Measurements from ENCODE around the gene MYH7.
"Not testable (repeated sequence)": the region's sequence is repeated elsewhere in the genome, so short reads cannot be mapped to it uniquely, and the experiment has no call there.

The MYH7 gene

DNA sequence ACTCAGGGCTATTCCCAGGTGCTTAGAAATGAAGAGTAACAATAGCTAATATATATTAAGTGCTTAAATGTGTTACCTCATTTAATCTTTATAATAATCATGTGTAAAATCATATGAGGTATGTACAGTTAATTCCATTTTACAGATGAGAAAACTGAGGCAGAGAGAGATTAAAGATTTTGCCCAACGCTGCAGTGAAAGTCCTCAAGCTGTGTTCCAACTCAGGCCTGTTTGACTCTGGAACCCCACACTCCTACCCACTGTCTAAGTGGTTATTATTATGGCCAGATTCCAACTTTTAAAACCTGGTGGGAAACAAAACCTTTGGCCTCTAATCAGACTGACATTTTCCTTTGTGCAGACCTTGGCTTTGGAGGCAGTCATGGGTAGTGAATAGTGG, 48.5 kb downstream of the MYH7 start:
- no peak for FAIRE-seq
- no peak for DNase-seq (ENCODE audit: insufficient read length, low spot score)
- no peak for TF ChIP-seq POLR2A (IDR thresholded peaks at IDR 0.05; ENCODE audit: low read depth, low read length)

DNA sequence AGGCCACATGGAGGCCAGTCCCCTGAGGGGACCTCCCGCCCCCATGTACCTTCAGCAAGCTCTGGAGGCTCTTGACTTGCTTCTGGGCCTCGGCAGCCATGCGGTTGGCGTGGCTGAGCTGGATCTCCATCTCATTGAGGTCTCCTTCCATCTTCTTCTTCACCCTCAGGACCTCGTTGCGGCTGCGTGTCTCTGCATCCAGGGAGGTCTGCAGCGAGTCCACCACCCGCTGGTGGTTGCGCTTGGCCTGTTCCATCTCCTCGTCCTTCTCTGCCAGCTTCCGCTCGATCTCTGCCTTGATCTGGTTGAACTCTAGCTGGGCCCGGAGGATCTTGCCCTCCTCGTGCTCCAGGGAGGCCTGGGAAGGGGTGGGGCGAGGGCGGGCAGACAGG, 49.2 kb downstream of the MYH7 start:
- FAIRE-seq; DNase-seq (ENCODE audit: insufficient read length, low spot score): not testable (repeated sequence)

DNA sequence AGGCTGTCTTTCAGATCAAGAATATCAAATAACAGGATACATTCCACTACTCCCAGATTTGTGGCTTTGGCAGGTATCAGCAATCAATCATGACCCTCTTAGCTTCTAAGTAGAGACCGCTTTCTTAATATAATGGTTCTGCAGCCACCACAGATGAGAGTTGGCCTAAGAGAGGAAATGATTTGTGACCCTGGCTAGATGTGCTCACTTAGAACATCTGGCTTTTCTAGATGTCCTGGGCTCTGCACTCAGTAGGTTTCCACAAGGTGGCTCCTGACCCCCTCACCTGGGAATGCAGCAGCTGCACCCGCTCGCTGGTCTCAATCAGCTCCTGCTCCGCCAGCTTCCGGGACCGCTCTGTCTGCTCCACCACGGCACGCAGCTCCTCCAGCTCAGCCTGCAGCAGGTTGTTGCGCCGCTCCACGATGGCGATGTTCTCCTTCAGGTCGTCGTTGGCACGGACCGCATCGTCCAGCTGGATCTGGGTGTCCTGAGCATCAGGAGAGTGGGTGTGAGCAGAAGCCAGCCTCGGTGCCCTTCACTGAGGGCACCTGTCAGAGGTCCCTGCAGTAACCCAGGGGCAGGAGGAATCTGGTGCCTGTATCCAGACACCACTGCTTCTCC, 49.7 kb downstream of the MYH7 start:
- DNase-seq (ENCODE audit: insufficient read length, low spot score) (no peak), FAIRE-seq (no peak)
- TF ChIP-seq POLR2A (IDR thresholded peaks at IDR 0.05; ENCODE audit: low read depth, low read length), result no peak

DNA sequence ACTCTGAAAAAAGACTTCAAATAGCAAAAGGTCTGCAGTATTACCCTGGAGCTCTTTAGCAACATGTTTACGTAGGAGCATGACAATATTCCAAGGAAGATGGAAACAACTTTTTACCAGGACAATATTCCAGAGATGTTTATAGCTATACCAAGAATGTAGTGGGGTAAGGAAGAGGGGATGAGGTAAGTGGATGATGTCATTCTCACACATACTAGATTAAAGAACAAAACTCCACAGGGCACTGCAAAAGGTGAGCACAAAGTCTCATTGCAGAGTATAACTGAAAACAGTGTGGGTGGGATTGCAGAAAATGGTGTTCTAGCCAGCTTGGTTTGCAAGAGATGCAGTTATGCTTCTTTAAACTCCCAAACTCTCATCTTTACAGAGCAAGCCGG, 50.2 kb downstream of the MYH7 start:
- DNase-seq (ENCODE audit: insufficient read length, low spot score) (no peak), FAIRE-seq (no peak)

DNA sequence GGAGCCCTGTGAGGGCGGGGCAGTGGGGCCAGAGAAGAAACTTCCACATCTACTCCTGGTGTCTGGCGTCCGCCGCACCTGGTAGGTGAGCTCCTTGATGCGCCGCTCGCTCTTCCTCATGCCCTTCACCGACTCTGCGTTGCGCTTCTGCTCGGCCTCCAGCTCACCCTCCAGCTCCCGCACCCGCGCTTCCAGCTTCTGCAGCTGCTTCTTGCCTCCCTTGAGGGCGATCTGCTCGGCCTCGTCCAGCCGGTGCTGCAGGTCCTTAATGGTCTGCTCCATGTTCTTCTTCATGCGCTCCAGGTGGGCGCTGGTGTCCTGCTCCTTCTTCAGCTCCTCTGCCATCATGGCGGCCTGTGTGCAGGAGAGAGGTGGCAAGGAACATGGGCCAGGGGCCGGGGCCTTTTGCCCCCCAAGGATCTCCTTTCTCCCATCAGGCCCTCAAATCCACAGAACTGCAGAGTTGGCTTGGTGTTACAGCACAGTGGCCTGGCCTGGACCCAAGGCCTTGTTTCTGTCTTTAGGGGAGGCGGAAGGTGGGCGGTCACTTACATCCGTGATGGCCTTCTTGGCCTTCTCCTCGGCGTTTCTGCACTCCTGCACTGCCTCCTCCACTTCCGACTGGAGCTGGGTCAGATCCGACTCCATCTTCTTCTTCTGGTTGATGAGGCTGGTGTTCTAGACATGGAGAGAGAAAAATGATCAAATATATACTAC, 50.9 kb downstream of the MYH7 start:
- TF ChIP-seq POLR2A (IDR thresholded peaks at IDR 0.05; ENCODE audit: low read depth, low read length), result no peak
- FAIRE-seq, result no peak
- DNase-seq (ENCODE audit: insufficient read length, low spot score), result no peak

More for the DNA sequence above, 50.2 kb downstream of the MYH7 start:
- TF ChIP-seq POLR2A (IDR thresholded peaks at IDR 0.05; ENCODE audit: low read depth, low read length), result no peak

DNA sequence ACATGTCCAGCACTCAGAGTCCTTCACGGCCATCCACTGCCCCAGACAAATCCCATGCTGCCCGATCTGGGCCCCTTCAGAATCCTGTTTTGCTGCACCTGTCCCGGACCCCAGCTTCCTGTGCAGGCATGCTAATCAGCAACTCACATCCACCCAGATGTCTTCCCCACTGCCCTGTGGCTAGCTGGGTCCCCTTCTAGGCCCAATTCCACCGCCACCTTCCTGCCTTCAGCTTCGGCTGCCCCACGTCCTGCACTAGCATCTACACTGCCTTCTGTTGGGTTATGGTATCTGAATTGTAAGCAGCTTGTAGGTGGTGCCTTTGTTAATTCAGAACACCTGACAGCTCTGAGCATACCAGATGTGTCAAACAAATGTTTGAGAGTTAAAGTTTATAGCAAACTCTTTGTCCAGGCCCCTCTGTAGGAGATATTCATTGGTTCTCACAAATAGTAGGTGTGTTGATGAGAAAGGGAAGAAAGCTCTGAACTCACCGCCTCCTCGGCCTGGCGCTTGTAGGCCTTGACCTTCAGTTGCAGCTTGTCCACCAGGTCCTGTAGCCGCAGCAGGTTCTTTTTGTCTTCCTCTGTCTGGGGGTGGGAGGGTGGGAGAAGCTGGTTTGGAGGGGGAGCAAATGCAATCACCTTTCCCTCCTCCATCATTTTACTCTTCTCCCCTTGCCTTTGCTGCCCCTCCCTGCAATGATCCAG, 52.6 kb downstream of the MYH7 start:
- FAIRE-seq, result no peak
- TF ChIP-seq POLR2A (IDR thresholded peaks at IDR 0.05; ENCODE audit: low read depth, low read length), result no peak

DNA sequence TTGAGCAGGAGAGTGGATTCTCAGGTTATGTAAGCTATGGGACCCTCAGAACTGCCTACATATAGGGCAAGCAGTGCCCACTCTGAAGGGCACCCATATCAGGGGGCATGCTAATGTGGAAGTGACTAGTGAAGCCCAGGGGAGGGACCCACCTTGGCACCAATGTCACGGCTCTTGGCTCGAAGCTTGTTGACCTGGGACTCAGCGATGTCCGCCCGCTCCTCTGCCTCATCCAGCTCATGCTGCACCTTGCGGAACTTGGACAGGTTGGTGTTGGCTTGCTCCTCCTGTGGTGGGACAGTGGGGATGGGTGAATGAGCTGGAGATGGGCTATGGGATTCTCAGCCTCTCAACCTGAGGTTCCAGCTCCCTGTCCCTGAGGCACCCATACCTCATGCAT, 53.2 kb downstream of the MYH7 start:
- DNase-seq (ENCODE audit: insufficient read length, low spot score), result no peak
- TF ChIP-seq POLR2A (IDR thresholded peaks at IDR 0.05; ENCODE audit: low read depth, low read length), result no peak
- no peak for FAIRE-seq

More for the DNA sequence above, 52.6 kb downstream of the MYH7 start:
- no peak for DNase-seq (ENCODE audit: insufficient read length, low spot score)

DNA sequence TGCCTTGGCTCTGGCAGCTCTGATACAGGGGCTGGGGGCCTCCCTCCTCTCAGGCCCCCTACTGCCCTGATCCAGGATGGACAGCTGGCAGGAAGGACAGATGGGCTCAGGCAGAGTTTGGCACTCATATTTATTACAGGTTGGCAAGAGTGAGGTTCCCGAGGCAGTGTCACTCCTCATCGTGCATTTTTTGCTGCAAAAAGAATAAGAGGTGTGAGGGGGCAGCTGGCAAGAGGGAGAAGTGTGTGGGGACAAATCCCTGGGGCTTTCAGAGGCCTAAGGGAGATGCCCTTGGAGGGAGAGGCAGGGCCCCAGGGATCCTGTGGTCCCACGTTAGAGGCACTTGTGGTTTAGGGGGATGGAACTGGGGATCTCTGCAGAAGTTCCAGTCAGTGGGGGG, 53.6 kb downstream of the MYH7 start:
- DNase-seq (ENCODE audit: insufficient read length, low spot score) (no peak), FAIRE-seq (no peak)
- TF ChIP-seq POLR2A (IDR thresholded peaks at IDR 0.05; ENCODE audit: low read depth, low read length), result no peak

DNA sequence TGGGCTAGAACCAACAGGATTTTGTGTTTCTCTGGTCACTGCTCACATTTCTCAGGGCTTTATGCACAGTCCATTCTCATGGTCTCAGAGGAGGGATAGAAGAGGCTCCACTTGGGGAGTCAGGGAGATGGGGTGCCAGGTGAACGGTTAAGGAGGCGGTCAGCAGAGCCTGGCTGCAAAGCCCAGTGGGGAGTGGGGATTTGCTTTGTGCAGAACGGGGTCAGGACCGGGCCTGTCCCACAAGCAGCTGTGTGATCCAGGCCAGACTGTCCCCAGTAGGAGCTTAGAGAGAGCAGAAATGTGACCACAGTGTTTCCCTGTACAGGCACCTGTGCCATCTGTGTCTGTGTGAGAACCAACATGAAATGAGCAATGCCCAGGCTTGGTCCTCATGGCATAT, 54.5 kb downstream of the MYH7 start:
- FAIRE-seq (no peak), DNase-seq (ENCODE audit: insufficient read length, low spot score) (no peak)
- TF ChIP-seq POLR2A (IDR thresholded peaks at IDR 0.05; ENCODE audit: low read depth, low read length), result no peak

DNA sequence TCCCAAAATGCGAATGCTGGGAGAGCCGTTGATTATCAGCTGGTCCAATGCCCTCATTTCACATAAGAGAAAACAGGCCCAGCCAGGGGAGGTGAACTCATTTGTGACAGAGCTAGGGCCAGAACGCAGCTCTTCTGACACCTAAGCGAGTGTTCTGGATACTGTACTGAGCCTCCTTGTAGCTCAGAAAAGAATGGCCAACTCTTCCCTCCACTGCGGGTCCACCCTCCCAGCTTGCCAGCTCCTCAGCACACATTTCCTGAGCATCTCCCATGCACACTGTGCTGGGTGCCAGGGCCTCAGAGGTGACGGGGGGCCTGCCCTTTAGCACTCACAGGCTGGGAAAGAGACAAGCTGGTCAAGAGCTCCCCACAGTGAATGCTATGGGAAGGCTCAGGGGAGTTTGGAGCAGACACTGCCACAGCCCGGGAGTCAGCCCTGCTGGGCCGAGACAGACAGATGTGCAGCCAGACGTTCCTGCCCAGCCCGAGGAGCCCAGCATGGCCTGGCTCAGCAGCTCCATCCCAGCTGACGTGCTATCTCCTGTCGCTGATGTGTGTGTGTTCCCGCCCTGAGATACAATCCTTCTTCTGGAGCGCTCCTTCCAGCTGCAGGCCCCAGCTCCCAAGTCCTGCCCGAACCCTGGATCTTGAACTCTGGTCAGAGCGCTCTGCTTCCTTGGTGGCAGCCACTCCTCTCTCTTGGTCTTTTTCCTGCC, 55.1 kb downstream of the MYH7 start:
- TF ChIP-seq POLR2A (IDR thresholded peaks at IDR 0.05; ENCODE audit: low read depth, low read length), result no peak
- no peak for DNase-seq (ENCODE audit: insufficient read length, low spot score)
- no peak for FAIRE-seq

DNA sequence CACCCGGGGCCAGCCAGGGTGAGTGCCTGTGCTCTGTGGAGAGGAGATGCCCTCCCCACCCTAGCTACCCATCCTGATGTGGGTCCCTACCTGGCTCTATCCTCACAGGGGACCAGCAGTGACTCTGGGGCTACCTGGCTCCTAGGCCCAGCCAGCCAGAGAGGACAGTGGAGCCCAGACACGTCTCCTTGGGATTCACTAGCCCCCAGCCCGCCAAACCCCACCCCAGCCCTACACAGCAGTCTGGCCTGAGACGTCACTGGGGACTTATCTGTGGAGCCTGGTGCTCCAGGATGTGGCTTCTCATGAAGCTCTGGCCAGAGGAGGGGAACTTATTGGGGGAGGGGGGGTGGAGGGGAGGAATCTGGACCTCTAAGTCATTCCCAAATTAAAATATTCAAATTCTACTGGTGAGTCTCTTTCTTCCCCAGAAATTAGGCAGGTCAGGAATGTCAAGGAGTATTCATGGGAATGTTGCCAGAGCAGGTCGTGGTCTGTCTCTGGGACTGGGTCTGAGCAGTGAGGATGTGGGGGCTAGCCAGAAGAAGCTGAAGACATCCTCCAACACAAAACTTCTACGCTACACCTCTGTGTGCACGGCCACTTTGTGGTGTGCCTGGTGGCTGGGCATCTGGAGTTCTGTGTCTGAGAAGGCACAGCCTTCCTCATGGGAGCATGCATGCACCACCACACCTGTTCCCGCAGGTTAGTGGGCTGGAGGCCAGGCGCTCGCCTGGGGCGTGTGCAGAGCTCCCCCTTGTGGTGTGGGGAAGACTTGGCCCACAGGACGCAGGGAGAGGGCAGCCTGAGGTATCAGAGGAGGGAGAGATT, 55.9 kb downstream of the MYH7 start:
- FAIRE-seq (no peak), DNase-seq (ENCODE audit: insufficient read length, low spot score) (peak; percentile 60)

DNA sequence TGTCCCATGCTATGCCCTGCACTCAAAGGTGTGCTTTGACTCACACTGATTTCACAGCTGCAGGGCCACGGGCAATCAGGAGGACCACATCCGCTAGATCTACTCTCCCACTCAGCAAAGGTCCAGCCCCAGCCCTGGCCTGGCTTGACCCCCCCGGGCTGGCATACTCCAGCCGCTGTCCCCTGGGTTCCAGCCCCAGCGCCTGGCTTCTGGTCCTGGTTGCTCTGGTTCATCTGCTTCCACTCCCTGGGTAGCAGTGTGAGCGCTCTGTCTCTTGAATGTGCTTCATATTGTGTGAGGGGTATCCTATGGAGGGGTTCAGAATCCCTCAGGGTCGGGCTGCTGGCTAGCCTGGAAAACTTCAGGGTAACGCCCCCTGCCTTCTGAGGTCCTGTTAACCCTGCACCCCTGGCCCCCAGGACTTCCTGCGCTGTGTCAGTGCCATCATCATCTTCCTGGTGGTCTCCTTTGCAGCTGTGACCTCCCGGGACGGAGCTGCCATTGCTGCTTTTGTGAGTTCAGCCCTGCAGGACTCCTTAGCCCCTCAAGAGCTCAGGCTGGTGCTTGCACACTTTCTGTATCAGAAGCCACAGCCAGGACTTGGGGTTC, 56.7 kb downstream of the MYH7 start:
- DNase-seq (ENCODE audit: insufficient read length, low spot score), result no peak
- no peak for TF ChIP-seq POLR2A (IDR thresholded peaks at IDR 0.05; ENCODE audit: low read depth, low read length)
- FAIRE-seq, result no peak

More for the DNA sequence above, 55.9 kb downstream of the MYH7 start:
- TF ChIP-seq POLR2A (IDR thresholded peaks at IDR 0.05; ENCODE audit: low read depth, low read length), result no peak

Measured in H54 (cell line).